NCI-H1417 treated with DMSO at 0.1 percent for 48 hours (cell line): Measurements from ENCODE around the gene TMEM106B.
A peak's percentile ranks its signal among the peaks of the same experiment; 100 is the strongest.
"Not testable (repeated sequence)": the region's sequence is repeated elsewhere in the genome, so short reads cannot be mapped to it uniquely, and the experiment has no call there.

Experiments used
- DNase-seq: peaks from one replicate; lab custom pipeline; 2025; lab: John Stamatoyannopoulos, UW

Gene TMEM106B

GRCh38 chr7:12211054-12211710, at the start of gene TMEM106B:
Gene TMEM106B (plus strand): TSS chr7:12211294. CDS start chr7:12214811, 3,517 bp downstream.
- DNase-seq = peak; percentile 88

GRCh38 chr7:12162415-12163113, 48.5 kb upstream of the TMEM106B start:
- DNase-seq = no peak

DNA sequence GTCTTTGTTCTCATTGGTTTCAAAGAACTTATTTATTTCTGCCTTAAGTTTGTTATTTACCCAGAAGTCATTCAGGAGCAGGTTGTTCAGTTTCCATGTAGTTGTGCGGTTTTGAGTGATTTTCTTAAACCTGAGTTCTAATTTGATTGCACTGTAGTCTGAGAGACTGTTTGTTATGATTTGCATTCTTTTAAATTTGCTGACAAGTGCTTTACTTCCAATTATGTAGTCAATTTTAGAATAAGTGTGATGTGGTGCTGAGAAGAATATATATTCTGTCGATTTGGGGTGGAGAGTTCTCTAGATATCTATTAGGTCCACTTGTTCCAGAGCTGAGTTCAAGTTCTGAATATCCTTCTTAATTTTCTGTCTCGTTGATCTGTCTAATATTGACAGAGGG, 43.0 kb upstream of the TMEM106B start:
- DNase-seq = not testable (repeated sequence)

GRCh38 chr7:12169981-12170820, 40.9 kb upstream of the TMEM106B start:
- not testable (repeated sequence) for DNase-seq

DNA sequence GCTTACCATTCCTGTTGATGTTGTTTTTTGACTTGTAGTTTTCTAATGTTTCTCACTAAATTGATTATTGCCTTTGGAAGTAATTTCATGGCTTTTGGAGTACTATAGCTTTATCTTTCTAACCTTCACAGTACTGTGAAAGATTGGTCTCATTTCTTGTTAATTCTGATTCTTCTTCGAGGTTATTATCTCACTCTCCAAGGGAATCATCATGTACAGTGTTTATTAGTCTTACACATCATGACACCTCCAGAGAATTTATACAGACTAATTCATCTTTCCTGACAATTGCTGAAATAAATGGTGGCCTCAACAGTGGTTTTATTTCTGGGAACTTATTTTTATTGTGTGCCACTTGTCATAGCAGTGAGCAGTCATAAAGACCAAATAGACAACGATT, 37.4 kb upstream of the TMEM106B start:
- no peak for DNase-seq

GRCh38 chr7:12174931-12175330, 36.2 kb upstream of the TMEM106B start:
- no peak for DNase-seq

- DNase-seq = no peak
Measured at GRCh38 chr7:12178317-12178716, 32.8 kb upstream of the TMEM106B start.

- DNase-seq = no peak
Measured at GRCh38 chr7:12194426-12194825, 16.7 kb upstream of the TMEM106B start.

- DNase-seq = no peak
Measured at GRCh38 chr7:12196386-12196785, 14.7 kb upstream of the TMEM106B start.

DNA sequence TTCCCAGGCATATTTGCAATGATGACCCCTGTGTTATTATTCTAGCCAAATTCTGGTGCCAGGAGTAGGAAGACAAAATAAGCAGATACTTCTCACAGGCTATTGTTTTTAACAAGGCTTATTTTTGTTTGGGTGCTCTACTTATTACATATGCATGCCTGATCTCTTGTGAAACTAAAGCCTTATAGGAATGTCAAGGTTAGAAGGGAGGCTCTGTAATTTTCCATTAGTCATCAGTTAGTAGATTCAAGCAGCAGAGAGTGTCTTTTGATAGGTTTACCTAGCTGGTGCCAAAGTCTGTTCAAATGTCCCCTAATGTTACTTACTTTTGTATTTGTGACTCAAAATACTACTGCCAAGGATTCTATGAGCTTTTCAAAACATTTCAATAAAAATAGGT, 11.7 kb upstream of the TMEM106B start:
- DNase-seq = no peak

DNA sequence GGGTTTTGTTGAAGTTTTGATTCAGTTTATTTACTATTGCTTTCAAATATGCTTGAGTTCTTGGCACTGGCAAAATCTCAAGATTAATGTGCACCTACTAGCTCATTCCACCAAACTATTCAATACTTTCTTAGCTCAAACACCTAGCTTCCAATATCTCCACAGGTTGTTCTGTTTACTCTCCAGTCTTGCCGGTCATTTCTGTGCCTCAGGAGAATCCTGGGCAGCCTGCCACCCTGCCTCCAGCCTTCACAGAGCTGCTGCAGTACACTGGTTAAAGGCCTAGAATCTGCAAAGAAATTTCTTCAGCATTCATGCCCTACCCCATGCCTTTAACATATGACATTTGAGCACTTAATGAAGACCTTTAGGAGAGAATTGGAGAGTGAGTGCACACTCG, 4.0 kb upstream of the TMEM106B start:
- no peak for DNase-seq

DNA sequence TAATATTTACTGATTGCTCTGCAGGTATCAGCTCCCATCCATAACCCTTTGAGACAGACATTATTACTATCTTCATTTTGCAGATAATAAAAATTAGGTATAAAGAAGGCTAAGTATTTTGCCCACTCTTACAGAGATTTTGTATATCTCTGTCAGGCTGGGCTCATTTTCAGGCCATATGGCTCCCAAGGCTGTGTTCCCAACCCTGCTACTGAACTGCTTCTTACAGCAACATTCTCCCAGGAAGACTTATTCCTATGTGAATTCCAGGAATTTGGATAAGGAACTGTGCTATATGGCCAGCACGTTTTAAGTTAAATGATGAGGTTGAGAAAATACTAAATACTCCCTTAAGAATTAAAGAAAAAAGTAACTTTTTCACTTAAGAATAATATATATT, 1.9 kb upstream of the TMEM106B start:
- DNase-seq = no peak

DNA sequence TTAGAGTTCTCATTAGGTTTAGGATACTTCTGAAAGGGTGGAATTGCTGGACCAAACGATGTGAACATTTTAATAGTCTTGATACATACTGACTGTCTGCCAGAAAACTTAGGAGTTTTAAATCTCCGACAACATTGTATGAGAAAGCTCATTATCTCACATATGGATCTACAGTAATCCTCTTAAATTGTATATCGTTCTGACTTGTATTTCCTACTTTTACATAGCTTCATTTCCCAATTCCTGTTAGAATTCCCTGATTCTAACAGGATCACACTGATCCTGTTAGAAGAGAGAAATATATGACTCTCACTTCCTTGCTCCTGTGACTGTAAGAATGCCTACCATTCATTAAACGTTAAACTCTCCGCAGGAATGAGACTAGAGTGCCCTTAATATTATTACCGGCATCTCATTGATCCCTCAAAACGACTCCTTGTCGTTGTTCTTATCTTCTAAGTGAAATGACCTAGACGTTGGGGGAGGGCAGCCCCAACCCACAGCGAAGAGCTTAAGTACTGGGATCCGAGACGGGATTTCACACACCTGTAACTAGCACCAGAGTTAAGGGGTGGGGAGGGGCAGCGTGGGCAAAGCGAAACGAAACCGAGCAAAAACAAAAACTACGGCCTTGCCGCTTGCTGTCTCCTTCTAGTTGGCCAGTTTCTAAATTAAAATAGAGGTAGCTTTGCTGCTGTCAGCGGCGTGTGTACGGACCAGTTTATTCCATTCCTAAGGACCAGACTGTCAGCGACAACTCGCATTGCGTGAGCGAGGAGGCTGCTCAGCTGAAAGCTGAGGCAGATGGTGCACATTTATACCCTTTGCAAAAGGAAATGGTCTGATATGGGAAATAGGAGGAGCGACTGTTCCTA, 678 bp upstream of the TMEM106B start:
- no peak for DNase-seq

- no peak for DNase-seq
Measured at GRCh38 chr7:12211711-12212485, 804 bp downstream of the TMEM106B start.

DNA sequence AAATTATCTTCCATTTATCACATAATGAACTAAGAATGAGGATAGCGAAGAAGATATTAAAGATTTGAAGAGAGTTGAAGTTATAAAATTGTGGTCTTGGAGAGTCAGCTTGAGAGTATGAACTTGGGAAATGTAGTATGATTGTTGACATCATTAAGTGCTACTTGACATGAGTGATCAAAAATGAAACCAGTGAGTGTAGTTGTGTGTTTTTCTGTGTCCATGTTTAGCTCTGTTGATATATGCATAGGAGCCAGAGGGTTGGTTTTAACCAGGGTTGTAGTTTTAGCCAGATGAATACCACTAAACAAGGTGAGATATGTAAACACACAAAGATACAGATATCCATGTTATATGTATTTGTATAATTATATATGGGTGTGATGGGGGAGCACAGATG, 6.2 kb downstream of the TMEM106B start:
- no peak for DNase-seq

- DNase-seq = no peak
Measured at GRCh38 chr7:12220389-12221046, 9.4 kb downstream of the TMEM106B start.

DNA sequence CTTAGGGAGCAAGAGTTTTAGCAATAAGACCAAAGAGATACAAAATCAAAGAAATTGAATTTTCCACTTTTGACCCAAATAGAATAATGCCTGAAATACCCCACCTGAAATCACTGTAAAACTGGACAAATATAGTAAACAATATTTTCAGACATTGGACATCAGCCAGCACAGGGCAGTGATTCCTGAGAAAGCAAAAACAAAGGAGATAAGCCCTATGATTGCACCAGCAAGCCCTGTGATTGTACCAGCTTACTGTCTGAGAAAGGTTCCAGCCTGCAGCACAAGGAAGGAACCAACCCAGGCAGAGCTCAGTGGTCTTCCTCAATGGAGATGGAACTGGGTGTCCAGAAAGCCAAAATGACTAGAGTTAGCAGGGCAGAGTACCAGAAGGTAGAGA, 10.3 kb downstream of the TMEM106B start:
- DNase-seq = no peak

DNA sequence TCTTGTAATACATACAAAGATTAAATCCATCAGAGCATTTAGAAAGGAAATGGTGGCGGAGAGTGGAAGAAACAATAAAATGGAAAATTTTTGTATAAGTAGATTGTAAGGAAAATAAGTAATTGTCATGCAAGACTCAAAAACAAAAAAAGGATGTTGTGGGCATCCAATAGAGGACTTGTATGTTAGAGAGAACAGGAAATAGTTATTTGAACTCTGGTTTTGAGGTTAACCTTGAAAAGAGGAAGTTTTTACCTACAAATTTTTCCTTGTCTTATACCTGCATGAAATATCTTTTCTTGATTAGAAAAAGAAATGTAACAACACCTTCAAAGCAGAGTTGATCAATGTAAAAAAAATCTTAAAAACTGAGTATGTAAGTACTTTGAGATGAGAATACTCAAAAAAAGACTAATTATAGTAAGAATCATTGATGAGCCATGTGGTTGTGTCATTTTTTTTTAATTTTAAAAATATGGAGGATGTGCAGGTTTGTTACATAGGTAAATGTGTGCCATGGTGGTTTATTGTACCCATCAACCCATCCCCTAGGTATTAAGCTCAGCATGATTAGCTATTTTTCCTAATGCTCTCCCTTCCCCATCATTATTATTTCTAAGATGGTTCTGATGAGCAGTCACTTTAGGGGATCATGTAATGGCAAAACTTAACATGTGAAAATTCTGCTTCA, 11.9 kb downstream of the TMEM106B start:
- DNase-seq = no peak

DNA sequence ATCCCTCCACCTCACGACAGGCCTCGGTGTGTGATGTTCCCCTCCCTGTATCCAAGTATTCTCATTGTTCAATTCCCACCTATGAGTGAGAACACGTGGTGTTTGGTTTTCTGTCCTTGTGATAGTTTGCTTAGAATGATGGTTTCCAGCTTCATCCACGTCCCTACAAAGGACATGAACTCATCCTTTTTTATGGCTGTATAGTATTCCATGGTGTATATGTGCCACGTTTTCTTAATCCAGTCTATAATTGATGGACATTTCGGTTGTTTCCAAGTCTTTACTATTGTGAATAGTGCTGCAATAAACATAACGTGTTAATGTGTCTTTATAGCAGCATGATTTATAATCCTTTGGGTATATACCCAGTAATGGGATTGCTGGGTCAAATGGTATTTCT, 13.9 kb downstream of the TMEM106B start:
- DNase-seq = not testable (repeated sequence)

GRCh38 chr7:12226756-12227155, 15.7 kb downstream of the TMEM106B start:
- no peak for DNase-seq
